Esophagus squamous epithelium (tissue), 4 donors: Measurements from ENCODE around the gene KCNQ4.

Experiments
- CTCF ChIP-seq, 6 experiments: fragments of 450-650 bp in 4 of 6; fragments of 200-600 bp in 2 of 6; sonication (generic) in 2 of 6; IDR thresholded peaks; one replicate each; pipeline ENCODE4 v1.5.1; 2016 to 2019; ENCODE audit warnings: antibody characterized with exemption in 6 of 6, mild to moderate bottlenecking in 4 of 6, moderate library complexity in 4 of 6
- POLR2A ChIP-seq, 4 donors: fragments of 450-650 bp; IDR thresholded peaks; one replicate each; pipeline ENCODE4 v1.6.1; 2017; ENCODE audit warnings: antibody characterized with exemption in 4 of 4, mild to moderate bottlenecking in 4 of 4, moderate library complexity in 3 of 4

DNA sequence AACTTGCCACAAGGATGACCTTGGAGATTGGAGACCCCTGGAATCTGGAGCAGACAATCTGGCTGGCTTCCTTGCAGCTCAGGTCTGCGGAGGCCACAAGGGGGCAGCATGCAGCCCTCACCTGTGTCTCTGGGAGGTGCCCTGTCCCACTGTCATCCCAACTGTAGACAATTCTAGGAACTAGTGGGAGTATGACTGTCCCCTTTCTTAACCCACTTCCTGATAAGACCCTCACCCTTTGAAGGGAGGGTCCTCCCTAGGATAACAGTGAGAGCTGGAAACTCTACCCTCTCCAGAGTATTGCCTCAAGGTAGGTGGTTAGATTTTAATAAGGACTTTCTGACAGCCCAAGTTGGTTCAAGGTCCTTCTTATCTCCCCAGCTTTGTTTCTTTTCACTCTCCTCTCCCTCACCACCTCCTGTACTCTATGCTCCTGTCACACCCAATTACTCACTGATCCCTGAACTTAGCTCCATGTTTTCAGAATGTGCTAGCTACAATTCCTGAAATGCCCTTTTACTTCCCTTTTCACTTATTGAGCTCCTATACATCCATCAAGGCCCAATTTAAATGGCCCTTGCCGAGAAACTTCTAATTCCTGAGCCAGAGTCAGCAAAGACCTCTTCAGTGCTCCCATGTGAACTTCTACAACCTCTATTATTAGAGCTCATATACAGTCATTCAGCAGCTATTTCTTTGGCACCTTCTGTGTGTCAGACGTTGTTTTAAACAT is 9.2 kb upstream of the KCNQ4 start:
- peak; percentile 57 to 82 (median 68) for TF ChIP-seq CTCF (IDR thresholded peaks at IDR 0.05)
- no peak for TF ChIP-seq POLR2A (IDR thresholded peaks at IDR 0.05)
